Body of pancreas (tissue), 4 donors: ENCODE results near the gene GRK1.
"Not testable (repeated sequence)": the region's sequence is repeated elsewhere in the genome, so short reads cannot be mapped to it uniquely, and the experiment has no call there.

Experiments used
- POLR2A ChIP-seq, 3 donors: fragments of 450-650 bp; IDR thresholded peaks; one replicate each; pipeline ENCODE4 v1.6.1; 2016; ENCODE audit warnings: antibody characterized with exemption in 3 of 3, mild to moderate bottlenecking in 2 of 3
- TF ChIP-seq, protein P1 (sequence below), 7 experiments: fragments of 450-650 bp in 4 of 7; fragments of 200-600 bp in 3 of 7; sonication (generic) in 3 of 7; IDR thresholded peaks; one replicate each; pipeline ENCODE4 v1.5.1; 2016 to 2019; ENCODE audit warnings: antibody characterized with exemption in 7 of 7

DNA sequence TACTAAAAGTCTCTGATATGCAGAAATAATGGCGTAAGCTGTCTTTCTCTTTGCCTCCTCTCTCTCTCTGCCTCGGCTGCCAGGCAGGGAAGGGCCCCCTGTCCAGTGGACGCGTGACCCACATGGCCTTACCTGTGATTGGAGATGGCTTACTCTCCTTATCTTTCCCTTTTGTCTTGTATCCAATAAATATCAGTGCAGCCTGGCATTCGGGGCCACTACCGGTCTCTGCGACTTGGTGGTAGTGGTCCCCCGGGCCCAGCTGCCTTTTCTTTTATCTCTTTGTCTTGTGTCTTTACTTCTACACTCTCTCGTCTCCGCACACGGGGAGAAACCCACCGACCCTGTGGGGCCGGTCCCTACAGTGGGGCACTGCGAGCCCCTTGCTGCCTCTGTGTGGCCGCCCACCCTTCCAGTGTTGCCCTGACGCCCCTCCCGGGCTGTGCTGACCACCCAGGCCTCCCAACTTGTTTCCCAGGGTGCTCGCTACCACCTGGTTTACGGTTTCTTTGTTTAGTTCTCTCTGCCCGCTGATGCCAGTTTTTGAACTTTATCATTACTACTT, 45.0 kb upstream of the GRK1 start:
- not testable (repeated sequence) for TF ChIP-seq POLR2A (IDR thresholded peaks at IDR 0.05)
- TF ChIP-seq, protein P1, sequence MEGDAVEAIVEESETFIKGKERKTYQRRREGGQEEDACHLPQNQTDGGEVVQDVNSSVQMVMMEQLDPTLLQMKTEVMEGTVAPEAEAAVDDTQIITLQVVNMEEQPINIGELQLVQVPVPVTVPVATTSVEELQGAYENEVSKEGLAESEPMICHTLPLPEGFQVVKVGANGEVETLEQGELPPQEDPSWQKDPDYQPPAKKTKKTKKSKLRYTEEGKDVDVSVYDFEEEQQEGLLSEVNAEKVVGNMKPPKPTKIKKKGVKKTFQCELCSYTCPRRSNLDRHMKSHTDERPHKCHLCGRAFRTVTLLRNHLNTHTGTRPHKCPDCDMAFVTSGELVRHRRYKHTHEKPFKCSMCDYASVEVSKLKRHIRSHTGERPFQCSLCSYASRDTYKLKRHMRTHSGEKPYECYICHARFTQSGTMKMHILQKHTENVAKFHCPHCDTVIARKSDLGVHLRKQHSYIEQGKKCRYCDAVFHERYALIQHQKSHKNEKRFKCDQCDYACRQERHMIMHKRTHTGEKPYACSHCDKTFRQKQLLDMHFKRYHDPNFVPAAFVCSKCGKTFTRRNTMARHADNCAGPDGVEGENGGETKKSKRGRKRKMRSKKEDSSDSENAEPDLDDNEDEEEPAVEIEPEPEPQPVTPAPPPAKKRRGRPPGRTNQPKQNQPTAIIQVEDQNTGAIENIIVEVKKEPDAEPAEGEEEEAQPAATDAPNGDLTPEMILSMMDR (IDR thresholded peaks at IDR 0.05): not testable (repeated sequence)
